A673 (cell line): Measurements from ENCODE around the gene PDGFD. TPM values are rescaled to one million over a fixed set of nuclear protein-coding genes. Genes with fewer than 3 reads are reported as not detected.

Source experiments
- BruUV-seq: library from RNA; stranded (reverse); fragments of 400-500 nt; replicated peaks from 2 replicates; lab custom pipeline; 2021; lab: Mats Ljungman, UMichigan
- CTCF ChIA-PET: fragments of 300-600 bp; sonication (Branson Sonifier 250); formaldehyde crosslinking; loops from one replicate; lab custom pipeline; 2022; ENCODE audit warnings: antibody characterized with exemption; lab: Charles Lee
- POLR2A ChIA-PET: fragments of 300-600 bp; sonication (Branson Sonifier 250); formaldehyde crosslinking; loops from one replicate; lab custom pipeline; 2022; ENCODE audit warnings: antibody characterized with exemption; ENCODE audit not compliant: low non-redundant PET; lab: Charles Lee
- DNase-seq: peaks from one replicate; pipeline ENCODE4 v3.0.0-alpha.2; 2015; ENCODE audit warnings: low spot score
- H3K27ac ChIP-seq: fragments of 200-600 bp; sonication (generic); 2 replicates; pipeline ENCODE4 v1.5.1; 2016; ENCODE audit warnings: mixed run types, low read depth, mild to moderate bottlenecking, mixed read lengths, antibody characterized with exemption, low read length; ENCODE audit not compliant: poor library complexity, severe bottlenecking
- H3K27me3 ChIP-seq: fragments of 200-600 bp; sonication (generic); replicated peaks from 2 replicates; pipeline ENCODE4 v1.6.1; 2017; ENCODE audit warnings: mixed run types, low read depth, mild to moderate bottlenecking, mixed read lengths, antibody characterized with exemption, low read length; ENCODE audit not compliant: insufficient read depth, poor library complexity
- H3K36me3 ChIP-seq: fragments of 200-600 bp; sonication (generic); 2 replicates; pipeline ENCODE4 v1.6.1; 2016; ENCODE audit warnings: mixed run types, mild to moderate bottlenecking, mixed read lengths, antibody characterized with exemption, low read length; ENCODE audit not compliant: insufficient read depth, poor library complexity, severe bottlenecking
- H3K4me1 ChIP-seq: fragments of 200-600 bp; sonication (generic); 2 replicates; pipeline ENCODE4 v1.6.1; 2017; ENCODE audit warnings: mixed run types, mild to moderate bottlenecking, mixed read lengths, antibody characterized with exemption, low read length; ENCODE audit not compliant: insufficient read depth, poor library complexity, severe bottlenecking
- H3K4me3 ChIP-seq: fragments of 200-600 bp; sonication (generic); 2 replicates; pipeline ENCODE4 v1.5.1; 2016; ENCODE audit warnings: low read depth, mixed run types, mild to moderate bottlenecking, mixed read lengths, low read length; ENCODE audit not compliant: poor library complexity, severe bottlenecking
- H3K9me3 ChIP-seq: fragments of 200-600 bp; sonication (generic); 2 replicates; pipeline ENCODE4 v1.6.1; 2016; ENCODE audit warnings: mixed run types, low read depth, mild to moderate bottlenecking, mixed read lengths, antibody characterized with exemption, low read length; ENCODE audit not compliant: poor library complexity, severe bottlenecking
- EZH2 ChIP-seq: fragments of 200-600 bp; sonication (generic); IDR thresholded peaks from 2 replicates; pipeline ENCODE4 v1.6.1; 2017; ENCODE audit warnings: borderline replicate concordance, low read depth, mild to moderate bottlenecking, mixed read lengths, antibody characterized with exemption, low read length; ENCODE audit not compliant: poor library complexity, severe bottlenecking
- intact Hi-C: fragments of 100-400 bp; cut with micrococcal nuclease; formaldehyde crosslinking; loops from one replicate; pipeline ENCODE4 v1.10.0; 2022; ENCODE audit not compliant: unreplicated experiment
- total RNA-seq: library from RNA; stranded (reverse); gene quantifications from 2 replicates; pipeline ENCODE4 v1.2.3, GENCODE V29; 2021
- TF ChIP-seq, protein P1 (sequence below): fragments of 300-800, 200-600 bp; sonication (generic); conservative IDR thresholded peaks from 2 replicates; pipeline ENCODE4 v1.5.1; 2017; ENCODE audit warnings: low read depth, mild to moderate bottlenecking, antibody characterized with exemption, low read length, moderate library complexity, mixed read lengths

Gene PDGFD
- total RNA-seq, 1 experiment from 2014 or later: 6.1 TPM

DNA sequence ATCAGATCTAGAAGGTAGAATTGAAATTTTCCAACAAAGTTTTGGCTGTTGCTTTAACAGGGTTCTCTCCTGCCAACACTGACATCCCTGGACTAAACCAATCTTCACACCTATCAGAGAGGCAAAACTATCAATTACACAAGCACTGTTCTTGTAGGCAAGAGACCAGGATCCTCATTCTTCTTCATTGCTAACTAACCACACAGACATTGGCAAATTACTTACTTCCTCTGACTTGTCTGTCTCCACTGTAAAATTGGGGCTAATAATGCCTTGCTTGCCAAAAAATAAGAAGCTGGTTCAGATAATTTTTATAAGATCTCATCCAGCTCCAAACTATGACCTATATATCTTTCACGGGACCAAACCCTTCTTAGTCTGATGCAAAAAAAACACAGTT is 221.3 kb downstream of the PDGFD start:
- H3K9me3 ChIP-seq: no peaks in the 10 kb centered on the region
- no TSS peak for BruUV-seq
- no peak for DNase-seq
- intact Hi-C loops: no loop called here
- H3K4me3 ChIP-seq: no peak overlapping the region
- H3K27me3 ChIP-seq: no peaks in the 10 kb centered on the region
- H3K27ac ChIP-seq: no peak overlapping the region
- H3K4me1 ChIP-seq: no peaks in the 10 kb centered on the region
- TF ChIP-seq EZH2: no peak
- TF ChIP-seq, protein P1, sequence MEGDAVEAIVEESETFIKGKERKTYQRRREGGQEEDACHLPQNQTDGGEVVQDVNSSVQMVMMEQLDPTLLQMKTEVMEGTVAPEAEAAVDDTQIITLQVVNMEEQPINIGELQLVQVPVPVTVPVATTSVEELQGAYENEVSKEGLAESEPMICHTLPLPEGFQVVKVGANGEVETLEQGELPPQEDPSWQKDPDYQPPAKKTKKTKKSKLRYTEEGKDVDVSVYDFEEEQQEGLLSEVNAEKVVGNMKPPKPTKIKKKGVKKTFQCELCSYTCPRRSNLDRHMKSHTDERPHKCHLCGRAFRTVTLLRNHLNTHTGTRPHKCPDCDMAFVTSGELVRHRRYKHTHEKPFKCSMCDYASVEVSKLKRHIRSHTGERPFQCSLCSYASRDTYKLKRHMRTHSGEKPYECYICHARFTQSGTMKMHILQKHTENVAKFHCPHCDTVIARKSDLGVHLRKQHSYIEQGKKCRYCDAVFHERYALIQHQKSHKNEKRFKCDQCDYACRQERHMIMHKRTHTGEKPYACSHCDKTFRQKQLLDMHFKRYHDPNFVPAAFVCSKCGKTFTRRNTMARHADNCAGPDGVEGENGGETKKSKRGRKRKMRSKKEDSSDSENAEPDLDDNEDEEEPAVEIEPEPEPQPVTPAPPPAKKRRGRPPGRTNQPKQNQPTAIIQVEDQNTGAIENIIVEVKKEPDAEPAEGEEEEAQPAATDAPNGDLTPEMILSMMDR: no peak
- POLR2A ChIA-PET: no interaction called here
- CTCF ChIA-PET: no interaction called here
- no peaks in the 10 kb centered on the region for H3K36me3 ChIP-seq

DNA sequence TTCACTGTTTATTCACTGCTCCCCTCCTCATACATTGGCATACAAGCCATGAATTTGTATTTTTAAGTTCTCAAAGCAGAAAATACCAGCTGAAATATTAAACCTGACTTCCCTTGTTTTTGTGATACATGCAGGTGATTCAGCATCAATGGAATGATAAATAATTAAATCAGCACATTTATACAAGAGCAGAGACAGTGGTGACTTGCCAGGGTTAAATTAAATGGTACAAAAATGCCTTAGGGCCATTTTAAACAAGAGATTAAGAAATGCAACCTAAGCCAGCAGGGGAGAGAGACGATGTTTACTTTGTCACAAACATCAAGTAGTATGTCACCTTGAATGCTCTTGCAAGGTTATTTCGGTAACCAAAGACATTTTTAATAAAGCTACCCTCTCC is 223.4 kb downstream of the PDGFD start:
- H3K4me3 ChIP-seq: no peak overlapping the region
- TF ChIP-seq, protein P1: no peak
- no peak for TF ChIP-seq EZH2
- no peaks in the 10 kb centered on the region for H3K36me3 ChIP-seq
- intact Hi-C loops: no loop called here
- no peak for DNase-seq
- H3K27me3 ChIP-seq: no peaks in the 10 kb centered on the region
- no peaks in the 10 kb centered on the region for H3K9me3 ChIP-seq
- BruUV-seq: no TSS peak
- POLR2A ChIA-PET: no interaction called here
- CTCF ChIA-PET: no interaction called here
- no peaks in the 10 kb centered on the region for H3K4me1 ChIP-seq
- H3K27ac ChIP-seq: no peak overlapping the region

DNA sequence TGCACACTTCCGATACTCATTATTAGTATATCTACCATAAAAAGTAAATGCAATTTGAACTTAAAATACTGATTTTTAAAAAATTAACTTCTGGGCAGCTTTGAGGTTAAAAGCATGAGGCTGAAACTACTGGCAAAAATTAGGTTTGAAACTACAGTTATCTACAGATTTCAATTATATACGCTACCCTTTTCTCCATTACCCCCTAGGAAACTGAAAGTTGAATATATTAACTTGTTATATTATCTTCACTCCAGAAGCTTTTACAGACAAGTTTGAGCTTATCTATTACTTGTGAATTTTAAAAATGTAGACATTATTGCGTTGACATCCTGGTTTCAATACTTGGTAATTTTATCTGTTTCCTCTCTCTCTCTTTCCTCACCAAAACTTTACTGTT is 224.3 kb downstream of the PDGFD start:
- BruUV-seq: no TSS peak

More for the DNA sequence above, 224.3 kb downstream of the PDGFD start:
- intact Hi-C loops: no loop called here
- no peak for TF ChIP-seq EZH2
- TF ChIP-seq, protein P1: no peak
- Histone ChIP-seq H3K27me3 (no peaks in the 10 kb centered on the region), H3K4me3 (no peak overlapping the region), H3K9me3 (no peaks in the 10 kb centered on the region), H3K36me3 (no peaks in the 10 kb centered on the region), H3K4me1 (no peaks in the 10 kb centered on the region), H3K27ac (no peak overlapping the region)
- POLR2A ChIA-PET: no interaction called here
- CTCF ChIA-PET: no interaction called here
- no peak for DNase-seq
